ENCODE results near the gene SLC39A11.
"Not testable (repeated sequence)": the region's sequence is repeated elsewhere in the genome, so short reads cannot be mapped to it uniquely, and the experiment has no call there.

Gene SLC39A11

DNA sequence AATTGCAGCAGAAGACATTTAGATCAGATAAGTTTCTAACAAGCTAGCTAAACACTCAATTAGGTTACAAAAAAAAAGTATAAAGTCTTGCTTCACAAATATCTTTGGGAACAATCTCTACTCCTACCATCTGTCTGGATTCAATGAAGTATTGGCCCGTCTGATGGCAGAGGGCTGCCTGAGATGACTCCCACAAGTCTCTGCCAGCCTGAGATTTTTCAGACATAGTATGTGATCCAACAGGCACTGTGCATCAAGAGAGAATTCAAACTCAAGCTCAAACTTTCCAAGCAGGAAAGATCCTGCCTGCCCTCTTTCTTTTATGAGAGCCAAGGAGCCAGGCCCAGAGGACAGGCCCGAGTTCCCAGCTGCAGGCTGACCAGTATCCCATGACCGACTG lies 22.6 kb downstream of the SLC39A11 start:
- DNase-seq: no peak

DNA sequence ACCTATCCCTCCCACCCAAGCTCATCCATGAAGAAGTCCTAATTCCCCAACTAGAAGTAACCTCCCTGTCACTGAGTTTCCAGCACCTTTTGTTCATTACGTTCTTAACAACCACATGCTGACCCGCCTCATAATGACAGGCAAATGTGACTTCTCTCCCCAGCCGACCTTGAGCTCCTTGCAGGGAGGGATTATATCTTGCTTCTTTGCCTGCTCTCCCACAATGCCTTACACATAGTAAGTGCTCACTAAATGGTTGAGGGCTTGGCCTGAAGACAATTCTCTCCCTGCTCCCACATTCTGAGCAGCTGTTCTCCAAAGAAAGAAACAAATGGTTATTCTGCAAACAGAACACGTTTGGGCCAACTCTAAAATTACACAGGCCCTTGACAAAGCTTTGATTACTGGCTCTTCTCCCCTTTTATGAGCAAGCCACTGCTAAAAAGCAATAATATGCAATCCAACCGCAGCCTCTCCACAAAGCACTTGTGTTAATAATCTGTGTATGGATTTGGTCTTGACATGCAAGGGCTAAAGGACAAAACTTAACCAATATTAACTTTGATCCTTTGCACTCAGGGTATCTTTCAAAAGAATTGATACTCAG lies 23.2 kb downstream of the SLC39A11 start:
- no peak for DNase-seq

GRCh38 chr17:73068322-73069153 lies 23.9 kb downstream of the SLC39A11 start:
- peak; percentile 8 for DNase-seq

DNA sequence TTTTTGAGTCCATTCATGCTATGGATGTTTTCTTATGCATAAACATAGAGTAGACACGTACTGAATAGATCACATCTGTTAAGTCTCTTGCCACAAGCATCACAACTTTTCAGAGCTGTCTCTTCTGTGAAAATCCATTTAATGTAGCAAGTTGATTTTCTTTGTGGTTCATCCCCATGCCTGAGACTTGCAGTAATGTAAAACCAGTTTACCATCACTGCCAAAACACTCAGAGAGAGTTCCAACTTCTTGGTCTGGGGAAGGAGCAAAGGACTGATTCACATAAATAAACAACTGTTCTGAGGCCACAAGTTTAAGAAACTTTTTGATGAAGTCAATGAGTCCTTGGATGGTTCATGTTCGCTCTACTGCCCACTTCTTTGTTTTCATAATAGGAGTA lies 24.8 kb downstream of the SLC39A11 start:
- not testable (repeated sequence) for DNase-seq

DNA sequence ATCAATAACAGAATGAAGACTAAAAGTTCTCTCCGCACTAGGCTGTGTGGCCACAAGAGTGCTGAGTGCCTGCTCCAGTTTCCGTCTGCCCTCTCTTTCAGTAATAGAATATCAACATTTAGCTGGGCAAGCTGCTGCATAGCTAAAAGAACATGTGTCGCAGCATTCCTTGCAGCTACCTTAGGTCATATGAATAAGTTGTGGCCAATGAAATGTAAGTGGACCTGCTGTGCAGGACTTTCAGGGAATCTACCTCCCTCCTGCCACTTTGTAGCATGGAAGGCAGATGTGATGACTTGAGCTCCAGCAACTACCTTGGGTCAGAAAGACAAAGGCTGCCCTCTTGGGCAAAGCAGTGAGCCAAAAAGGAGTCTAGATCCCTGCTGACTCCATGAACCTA lies 25.4 kb downstream of the SLC39A11 start:
- DNase-seq: no peak

GRCh38 chr17:73066148-73066884 lies 26.2 kb downstream of the SLC39A11 start:
- DNase-seq: no peak

DNA sequence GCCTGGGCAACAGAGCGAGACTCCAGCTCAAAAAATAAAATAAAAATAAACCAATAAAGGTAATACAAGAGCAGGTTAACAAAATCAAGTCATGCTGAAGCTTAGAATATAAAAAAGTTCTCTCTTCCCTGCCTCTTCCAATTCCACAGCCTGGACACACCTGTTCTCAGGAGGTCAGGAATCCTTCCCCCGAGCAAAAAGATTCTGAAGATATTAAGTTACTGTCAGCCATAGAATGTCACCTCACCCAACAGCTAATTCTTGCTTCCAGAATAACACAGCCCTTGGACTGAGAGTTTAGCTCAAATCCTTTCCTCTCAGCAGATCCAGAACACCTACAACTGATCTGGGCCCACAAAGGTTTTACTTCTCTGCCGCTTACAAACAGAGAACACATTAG lies 27.1 kb downstream of the SLC39A11 start:
- DNase-seq: no peak

DNA sequence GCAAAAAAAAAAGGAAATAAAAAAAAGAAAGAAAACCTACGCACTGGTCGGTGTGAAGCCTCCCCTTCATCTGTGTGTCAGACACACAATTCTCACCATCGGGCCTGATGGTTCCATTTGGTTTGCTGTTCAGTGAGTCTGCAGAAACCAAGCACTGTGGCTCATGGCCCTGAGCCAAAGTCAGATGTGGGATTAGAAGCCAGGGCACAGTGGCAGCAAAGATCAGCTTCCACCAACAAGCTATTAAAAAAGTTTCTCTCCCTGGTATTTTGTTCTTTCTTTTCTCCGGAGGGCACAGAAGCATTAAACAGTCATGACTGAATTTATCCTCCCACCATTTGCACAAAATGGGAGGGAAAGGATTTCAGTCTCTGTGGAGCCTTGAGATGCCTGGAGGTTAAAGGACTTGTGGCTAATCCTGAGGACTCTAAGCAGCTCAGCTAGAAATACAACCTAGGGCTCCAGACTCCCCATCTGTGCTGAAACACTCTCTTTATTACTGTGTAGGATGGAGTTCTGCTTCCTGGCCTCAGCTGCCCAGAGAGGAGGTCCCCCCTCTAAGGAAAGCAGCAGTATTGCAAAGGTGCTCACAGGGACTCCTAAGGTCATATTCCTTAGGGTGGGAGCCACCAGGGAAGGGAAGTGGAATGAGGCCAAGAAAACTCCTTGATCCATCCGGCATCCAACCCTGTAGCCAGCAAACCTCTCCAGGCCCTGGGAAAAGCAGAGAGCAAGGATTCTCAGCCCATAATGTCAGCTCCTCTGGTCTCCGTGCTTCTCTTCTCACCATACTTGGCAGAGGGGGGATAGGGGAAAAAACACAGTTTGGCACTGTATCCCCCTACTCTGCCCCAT lies 28.2 kb downstream of the SLC39A11 start:
- DNase-seq: no peak

DNA sequence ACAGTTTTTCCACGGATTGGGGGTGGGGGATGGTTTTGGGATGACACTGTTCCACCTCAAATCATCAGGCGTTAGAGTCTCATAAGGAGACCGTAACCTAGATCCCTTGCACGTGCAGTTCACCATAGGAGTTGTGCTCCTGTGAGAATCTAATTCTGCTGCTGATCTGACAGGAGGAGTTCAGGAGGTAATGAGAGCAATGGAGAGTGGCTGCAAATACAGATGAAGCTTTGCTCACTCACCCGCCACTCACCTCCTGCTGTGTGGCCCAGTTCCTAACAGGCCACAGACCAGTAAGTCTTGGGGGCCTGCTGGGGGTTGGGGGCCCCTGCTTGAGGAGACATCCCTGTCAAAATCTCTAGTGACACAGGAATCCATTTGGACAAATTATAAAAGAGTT lies 29.8 kb downstream of the SLC39A11 start:
- no peak for DNase-seq

DNA sequence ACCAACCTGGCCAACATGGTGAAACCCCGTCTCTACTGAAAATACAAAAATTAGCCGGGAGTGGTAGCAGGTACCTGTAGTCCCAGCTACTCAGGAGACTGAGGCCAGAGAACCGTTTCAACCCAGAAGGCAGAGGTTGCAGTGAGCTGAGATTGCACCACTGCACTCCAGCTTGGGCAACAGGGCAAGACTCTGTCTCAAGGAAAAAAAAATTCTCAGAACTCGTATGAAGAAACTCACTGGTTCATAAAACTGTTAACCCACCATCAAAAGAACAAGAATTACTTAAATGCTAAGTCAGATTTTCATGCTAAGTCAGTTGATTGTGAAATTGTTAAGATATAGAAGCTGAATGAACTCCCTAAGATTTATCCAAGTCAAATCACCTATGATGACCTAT lies 31.3 kb downstream of the SLC39A11 start:
- no peak for DNase-seq

DNA sequence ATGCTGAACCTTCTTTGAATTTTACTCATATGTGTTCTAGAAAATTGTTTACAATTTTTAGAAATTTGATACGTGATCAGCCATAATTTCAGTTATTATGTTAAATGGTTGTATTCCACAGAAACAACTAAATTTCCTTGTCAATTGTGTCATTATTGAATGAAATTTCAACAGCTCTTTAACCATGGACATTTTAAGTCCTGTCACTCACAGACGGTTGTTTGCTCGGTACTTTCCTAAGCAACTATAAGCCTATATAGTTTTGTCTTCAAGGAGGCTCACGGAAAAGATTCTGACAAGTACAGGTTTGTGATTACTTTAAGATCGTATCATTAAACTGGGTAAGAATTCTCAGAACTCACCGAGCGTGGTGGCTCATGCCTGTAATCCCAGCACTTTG lies 31.8 kb downstream of the SLC39A11 start:
- DNase-seq: no peak

DNA sequence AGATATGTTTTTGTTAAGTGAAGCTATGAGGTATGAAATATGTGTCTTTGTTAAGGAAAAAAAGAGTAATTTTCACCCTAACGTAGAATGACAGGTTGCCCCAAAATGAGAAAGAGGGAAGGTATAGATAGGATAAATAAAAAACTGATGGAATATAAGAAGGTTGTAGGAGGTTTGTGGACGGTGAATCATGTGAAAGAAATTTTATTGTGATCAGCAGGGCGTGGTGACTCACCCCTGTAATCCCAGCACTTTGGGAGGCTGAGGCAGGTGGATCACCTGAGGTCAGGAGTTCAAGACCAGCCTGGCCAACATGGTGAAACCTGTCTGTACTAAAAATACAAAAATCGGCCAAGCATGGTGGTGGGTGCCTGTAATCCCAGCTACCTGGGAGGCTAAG lies 32.8 kb downstream of the SLC39A11 start:
- DNase-seq: not testable (repeated sequence)

DNA sequence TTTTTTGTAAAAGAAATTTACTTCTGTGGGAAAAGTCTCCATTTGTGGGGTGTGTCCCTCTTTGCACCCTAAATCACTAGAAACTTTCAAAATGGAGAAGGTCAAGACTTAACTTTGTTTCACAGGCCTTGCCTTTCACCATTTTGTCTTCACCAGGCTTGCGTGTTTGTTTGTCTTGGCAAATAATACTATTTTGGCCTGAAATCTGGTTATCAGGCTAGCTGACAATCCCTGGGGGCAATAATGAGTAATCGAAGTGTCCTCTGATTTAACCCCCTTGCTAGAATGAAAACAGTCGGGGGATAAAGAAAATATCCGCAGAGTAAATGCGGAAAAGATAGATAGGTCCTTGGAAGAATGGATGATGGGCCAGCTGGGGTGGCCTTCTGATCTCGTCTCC lies 34.5 kb downstream of the SLC39A11 start:
- DNase-seq: no peak

GRCh38 chr17:73057196-73057595 lies 35.3 kb downstream of the SLC39A11 start:
- no peak for DNase-seq

- no peak for DNase-seq
Measured at GRCh38 chr17:73052923-73053322, 39.6 kb downstream of the SLC39A11 start.

GRCh38 chr17:73050797-73051196 lies 41.7 kb downstream of the SLC39A11 start:
- DNase-seq: no peak

DNA sequence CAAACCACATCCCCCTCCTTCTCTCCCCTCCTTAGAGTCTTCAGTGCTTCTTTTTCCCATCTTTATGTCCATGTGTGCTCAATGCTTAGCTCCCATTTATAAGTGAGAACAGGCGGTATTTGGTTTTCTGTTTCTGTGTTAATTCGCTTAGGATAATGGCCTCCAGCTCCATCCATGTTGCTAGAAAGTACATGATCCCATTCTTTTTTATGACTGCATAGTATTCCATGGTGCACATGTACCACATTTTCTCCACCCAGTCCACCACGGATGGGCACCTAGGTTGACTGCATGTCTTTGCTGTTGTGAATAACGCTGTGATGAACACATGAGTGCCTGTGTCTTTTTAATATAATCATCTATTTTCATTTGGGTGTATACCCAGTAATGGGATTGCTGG lies 44.3 kb downstream of the SLC39A11 start:
- no peak for DNase-seq

- no peak for DNase-seq
Measured at GRCh38 chr17:73045724-73046123, 46.8 kb downstream of the SLC39A11 start.

DNA sequence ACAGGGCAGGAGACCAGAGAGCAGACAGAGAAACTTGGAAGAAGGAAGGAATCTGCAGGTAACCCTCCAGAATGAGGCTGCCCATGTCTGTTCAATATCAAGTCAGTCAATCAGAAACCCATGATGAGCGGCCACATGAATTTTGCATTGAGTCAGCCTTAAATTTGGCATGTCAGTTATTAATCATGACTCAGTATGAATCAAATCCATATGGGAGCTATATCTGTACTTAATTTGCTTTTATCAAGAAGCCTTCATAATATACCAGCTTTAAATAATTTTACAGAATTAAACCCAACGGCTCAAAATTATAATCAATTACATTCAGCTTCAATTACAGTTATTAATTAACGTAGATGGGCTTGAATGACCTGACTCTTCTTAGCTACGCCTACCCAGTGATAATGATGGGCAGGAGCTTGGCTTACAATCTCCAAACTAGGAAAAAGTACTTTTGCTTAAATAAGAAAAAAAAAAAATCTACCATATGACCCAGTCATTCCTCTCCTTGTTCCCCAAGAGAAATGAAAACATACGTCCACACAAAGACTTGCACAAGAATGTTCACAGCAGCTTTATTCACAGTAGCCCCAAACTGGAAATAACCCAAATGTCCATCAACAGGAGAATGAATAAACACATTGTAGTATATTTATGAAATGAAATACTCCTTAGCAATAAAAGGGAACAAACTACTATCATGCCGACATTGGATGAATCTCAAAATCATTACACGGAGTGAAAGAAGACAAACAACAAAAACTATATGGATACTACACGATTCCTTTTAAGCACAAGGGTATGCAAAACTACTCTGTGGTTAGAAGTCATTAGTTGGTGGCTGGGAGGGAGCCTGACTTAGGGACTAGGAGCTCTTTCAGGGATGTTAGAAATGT lies 48.6 kb downstream of the SLC39A11 start:
- DNase-seq: no peak

DNA sequence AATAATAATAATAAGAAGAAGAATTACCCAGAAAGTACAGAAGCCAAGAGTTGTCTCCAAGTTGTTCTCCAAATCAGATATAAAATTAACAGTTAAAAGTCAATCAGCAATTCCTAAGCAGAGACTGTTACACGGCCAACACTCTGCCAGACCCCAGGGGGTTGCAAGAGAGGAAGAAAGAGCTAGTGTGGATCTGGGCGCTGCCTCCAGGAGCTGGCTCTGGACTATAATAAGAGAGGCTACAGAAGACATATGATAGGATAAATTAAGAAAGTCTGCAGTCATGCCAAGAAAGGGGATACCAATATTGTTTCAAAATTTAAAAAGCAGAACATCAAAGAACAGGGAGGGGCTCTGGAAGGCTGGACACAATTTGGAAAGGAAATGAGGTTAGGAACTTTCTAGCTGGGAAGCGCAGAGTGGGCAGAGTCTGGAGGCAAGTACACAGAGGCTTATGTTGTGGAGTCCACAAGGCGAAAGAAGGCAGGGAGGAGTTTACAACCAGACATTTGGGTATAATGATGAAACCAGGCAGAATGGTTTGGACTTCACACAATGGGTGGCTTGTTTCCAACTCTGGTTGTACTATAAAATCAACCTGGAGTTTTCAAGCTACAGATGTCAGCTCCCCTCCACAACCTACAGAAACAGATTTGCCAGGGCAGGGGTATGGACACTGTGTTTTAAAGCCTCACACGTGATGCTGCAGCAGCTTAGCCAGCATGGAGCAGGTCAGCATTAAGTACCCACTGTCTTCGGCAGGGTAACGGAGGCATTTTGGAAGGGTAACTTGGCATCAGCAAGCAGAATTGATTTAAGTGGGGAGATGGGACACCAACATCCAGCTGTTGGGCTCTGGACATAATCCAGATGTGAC lies 49.4 kb downstream of the SLC39A11 start:
- DNase-seq: no peak

DNA sequence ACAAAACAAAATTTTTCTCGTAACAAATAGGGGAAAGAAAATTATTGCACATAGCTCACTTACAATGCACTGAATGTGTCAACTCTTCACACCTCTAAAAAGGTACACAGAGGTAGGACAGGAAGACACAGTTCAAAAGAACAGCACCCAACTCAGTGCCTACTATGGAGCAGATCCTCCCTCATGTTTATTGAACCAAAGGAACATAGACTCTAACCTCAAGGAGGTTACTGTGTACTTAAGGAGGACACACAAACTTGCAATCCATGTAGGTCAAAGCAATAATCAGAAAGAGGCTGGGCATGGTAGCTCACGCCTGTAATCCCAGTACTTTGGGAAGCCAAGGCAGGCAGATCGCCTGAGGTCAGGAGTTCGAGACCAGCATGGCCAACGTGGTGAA lies 50.3 kb downstream of the SLC39A11 start:
- DNase-seq: no peak
